SKM-1 treated with dmso at 0.1 percent for 144 hours (cell line): ENCODE data around the gene CDH4.

Source experiments
- DNase-seq: peaks from one replicate; lab custom pipeline; 2025; ENCODE audit not compliant: unreplicated experiment; lab: John Stamatoyannopoulos, UW

The CDH4 gene

DNA sequence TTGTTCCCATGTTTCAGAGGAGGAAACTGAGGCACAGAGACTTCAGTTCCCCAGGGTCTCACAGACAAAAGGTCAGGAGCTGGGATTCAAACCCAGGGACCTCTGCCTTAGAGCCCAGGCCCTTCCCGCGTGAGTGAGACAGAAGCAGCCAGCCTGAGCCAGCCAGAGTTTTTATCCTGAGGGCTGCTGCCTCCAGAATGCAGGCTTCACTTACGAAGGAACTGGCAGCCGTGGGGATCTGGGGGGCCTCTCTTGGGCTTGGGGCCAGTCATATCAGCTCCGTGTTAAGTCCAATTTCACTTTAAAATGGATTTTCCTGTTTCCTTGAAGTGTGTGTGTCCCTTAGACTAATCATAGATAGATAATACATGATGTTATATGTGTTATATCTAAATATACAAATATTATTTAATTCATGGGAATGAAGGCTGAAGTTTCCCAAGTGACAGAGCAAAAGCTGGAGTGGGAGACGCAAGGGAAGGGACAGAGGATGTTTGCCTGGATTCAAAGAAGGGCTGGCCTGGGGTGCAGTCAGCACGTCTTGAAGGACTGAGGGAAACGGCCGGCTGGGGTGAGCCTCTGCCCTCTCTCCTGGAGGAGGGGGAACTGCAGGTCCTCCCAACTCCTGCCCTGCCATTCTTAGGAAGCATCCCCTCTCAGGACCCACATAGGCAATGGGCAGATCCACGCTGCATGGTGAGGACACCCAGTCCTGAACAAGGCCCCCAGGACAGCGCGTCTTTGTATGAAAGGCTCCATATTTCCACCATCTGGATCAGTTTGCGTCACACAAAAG lies 320.1 kb downstream of the CDH4 start:
- no peak for DNase-seq

DNA sequence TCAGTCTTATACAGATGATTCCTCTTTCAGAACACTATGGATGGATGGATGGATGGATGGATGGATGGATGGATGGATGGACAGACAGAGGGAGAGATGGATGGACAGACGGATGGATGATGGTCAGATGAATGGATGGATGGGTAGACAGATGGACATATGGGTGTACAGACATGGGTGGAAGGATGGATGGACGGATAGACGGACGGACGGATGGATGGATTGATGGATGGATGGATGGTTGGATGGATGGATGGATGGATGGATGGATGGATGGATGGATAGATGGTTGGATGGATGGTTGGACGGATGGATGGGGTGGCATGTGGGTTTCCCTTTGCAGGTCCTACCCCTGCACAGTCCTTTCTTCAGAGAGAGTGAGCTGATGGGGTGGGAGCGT lies 320.7 kb downstream of the CDH4 start:
- no peak for DNase-seq

DNA sequence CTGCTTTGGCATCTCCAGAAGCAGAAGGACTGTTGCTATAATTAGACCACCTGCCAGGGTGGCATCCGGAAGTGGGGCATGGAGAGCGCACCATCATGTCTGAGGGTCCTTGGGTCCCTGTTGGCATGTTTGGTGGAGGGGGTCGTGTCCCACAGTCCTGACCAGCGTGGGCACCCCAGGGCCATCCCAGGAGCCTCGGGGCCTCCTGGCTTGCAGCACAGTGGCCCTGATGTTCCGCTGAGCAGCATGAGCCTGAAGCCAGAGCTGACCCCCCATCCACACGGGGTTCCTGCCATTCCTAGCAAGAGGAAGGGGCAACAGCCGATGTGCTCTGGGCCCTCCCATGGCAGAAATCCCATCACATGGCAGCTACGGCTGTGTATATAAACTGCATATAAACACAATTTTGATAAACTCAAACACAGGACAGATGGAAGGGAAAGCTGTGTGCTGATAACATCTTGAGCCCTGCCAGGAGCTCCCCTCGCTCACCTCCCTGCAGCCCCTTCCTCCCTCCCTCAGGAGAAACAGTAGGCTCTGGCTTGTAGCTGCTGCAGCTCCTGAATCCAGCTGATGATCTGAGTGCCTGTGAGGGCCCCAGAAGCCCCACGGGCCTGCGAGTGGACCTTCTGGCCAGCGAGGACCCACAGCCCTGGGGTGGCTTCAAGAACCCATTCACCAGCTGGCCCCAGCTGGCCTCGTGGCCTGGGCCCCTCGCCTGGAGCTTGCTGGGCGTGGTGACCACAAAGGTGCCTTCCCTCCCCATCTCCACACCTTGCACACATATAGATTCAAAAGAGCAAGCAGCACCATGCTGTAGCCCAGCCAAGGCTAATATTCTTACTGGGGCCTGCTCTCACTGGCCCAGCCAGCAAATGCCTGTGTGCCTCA lies 321.6 kb downstream of the CDH4 start:
- DNase-seq = no peak

DNA sequence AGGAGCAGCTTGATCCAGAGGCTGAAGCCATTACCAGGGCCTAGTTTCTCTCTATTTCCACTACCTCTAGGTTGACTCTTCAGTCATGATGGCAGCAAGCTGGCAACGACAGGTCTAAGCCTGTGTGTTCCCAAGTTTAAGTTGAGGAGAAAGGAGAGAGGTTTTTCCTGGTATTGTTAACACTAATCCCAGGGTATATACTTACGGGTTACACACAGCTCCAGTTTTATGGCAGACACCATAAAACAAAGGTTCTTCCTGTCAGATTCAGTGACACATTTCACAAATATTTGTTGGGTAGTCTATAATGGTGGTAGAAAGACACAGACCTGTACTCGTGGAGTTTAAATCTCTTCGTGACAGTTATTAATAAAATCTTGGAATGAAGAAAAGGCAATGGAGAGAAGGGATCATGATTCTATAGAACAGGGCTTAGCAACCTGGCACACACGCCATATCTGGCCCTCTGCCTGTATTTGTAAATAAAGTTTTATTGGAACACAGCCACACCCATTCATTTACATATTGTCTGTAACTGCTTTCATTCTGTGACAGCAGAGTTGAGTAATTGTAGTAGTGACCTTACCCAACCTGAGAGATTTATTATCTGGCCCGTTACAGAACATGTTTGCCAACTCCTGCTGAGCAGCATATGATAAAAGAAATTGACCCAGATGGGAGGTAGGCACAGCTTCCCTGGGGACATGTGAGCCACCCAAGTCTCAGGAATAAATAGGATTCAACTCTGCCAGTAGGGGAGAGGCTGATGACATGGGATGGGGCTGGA lies 323.3 kb downstream of the CDH4 start:
- no peak for DNase-seq

DNA sequence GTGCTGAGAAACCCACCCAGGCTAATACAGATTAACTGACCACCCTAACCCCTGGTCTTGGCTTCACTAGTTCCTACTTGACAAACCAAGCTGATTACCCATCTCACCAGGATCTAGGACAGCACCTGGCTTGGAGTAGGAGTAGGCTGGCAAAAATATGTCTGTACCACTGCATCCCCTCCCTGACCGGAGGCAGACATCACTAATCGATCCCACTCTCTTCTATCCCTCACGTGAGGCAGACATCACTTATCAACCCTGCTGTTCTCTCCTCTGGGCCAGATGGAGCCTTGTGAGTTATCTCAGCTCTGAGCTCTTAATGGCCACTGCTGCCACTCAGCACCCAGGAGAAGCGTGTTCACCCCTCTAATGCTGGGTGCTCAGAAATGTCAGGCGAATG lies 324.3 kb downstream of the CDH4 start:
- no peak for DNase-seq

DNA sequence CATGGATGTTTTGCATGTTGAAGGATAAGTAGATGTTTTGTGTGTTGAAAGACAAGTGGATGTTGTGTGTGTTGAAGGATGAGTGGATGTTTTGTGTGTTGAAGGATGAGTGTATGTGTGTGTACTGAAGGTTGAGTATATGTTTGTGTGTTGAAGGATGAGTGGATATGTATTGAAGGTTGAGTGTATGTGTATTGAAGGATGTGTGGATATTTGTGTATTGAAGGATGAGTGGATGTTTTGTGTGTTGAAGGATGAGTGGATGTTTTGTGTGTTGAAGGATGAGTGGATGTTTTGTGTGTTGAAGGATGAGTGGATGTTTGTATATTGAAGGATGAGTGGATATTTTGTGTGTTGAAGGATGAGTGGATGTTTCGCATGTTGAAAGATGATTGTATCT lies 325.0 kb downstream of the CDH4 start:
- no peak for DNase-seq

DNA sequence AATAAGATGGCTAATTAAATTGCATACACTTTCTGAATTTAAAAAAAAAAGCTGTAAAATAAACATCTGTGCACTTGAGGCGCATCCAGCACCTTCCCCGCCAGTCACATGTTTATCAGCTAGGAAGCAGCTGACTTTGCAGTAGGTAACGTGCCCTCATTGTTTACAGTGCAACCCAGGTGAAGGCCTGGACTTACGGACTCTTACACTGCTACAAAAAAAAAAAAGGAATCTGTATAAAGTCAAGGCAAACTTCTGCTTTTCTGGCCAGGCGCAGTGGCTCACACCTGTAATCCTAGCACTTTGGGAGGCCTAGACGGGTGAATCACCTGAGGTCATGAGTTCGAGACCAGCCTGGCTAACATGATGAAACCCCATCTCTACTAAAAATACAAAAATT lies 327.8 kb downstream of the CDH4 start:
- DNase-seq = no peak

DNA sequence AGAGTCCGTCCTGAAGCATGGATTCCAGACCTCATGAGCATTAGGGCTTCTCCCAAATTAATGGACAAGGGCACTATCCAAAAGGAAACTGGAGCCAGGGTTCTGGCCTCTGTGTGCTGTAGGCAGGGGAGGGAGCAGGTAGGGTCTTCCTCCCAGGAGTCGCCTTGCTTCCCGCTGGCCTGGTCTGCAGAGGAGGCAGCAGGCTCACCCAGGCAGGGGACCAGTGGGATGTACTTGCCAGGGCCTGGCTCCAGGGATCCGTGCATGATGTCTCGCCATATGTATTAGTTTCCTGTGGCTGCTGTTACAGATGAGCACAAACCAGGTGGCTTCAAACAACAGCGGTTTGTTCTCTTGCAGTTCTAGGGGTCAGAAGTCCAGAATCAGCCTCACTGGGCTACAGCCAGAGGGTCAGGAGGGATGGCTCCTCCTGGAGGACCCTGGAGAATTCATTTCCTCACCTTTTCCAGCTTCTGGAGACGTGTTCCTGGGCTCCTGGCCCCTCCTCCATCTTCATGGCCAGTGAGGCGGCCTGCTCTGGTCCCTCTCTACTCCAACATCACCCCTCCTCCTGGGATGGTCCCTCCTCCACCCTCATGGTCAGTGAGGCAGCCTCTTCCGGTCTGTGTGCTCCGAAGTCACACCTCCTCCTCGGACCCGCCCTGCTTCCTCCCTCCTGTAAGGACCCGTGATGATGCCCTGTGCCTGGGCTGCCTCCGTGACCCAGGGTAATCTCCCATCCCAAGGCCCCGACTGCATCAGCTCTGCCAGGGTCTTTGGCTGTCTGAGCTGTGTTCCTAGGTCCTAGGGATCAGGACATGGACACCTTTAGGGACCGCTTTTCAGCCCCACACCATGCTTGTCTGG lies 329.1 kb downstream of the CDH4 start:
- no peak for DNase-seq

DNA sequence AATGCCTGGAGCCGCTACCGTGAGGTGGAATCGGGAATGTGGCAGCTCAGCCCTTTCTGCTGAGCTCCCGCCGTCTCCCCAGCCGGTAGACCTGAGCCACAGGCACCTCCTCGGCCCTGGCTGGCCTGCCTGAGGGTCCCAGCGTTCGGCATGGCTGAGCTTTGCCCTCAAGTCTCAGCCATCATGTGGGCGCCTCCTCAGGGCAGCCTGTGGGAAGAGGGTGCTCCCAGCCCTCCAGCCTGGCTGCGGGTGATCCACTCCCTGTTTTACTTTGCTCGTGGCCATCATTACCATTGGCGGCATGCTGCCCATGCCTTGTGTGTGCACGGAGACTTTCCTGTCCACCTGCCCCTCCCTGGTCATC lies 329.7 kb downstream of the CDH4 start:
- DNase-seq = no peak

DNA sequence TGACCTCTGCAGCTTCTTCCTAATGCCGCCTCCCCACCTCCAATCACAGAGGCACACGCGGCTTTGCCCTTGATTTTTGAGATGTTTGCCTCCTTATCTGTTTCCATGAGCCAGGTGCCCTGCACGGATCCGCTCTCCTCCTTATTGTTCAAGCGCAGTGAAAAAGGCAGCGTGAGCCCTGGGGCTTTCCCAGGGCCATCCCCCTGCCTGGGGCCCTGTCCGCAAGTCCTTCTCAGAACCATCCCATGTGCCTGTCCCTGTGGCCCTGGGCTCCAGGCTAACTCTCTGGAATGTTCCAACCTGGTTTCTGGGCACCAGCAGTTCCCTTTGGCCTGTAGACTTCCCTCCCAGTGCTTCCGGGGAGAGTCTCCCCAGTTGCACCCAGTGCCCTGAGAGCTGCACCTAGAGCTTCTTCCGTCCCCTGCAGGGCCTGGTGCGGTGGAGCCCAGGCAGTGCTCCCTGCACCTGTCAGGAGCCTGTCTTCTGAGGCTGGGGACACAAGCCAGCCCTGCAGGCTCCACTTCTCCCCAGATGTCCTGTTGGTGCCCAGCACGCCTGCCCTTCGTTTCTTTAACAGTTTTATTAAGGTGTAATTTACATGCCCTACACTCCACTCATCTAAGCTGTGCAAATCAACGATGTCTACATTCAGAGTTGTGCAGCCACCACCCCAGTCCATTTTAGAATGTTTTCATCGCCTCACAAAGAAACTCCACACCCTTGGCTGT lies 330.3 kb downstream of the CDH4 start:
- DNase-seq = no peak

DNA sequence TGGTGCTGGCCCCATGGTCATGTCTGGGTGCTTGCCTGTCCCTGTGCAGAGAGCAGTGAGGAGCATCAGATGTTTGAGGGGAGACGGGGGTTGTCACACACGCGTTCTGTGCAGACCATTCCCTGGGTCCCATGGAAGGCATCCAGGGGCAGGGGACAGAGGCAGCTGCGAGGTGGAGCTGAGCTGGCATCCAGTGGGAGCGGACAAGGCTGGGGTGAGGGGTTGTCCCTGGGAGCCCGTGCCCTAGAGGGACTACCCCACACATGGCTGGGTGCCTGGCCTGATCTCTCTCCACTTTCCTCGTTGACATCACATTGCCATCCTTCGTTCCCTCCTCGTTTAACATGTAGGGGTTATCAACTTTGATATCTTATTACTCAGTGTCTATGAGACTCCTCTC lies 331.3 kb downstream of the CDH4 start:
- DNase-seq = no peak

DNA sequence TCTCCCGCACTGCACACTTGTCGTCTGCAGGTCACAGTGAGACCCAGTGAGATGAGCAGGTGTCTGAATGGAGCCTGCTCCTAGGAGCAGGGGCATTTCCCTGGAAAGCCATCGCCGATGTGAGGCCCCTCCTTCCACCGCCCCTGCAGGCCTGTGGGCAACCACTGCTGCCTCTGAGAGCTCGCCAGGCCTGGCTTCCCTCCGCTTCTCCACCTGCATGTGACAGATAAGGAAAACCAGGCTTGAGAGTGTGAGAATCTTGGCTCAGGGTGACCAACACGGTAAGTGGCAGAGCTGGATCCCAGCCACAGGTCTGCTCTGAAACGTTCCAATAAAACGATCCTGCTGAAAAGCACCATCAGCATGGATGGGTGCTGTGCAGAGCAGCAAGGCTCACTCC lies 332.8 kb downstream of the CDH4 start:
- no peak for DNase-seq

DNA sequence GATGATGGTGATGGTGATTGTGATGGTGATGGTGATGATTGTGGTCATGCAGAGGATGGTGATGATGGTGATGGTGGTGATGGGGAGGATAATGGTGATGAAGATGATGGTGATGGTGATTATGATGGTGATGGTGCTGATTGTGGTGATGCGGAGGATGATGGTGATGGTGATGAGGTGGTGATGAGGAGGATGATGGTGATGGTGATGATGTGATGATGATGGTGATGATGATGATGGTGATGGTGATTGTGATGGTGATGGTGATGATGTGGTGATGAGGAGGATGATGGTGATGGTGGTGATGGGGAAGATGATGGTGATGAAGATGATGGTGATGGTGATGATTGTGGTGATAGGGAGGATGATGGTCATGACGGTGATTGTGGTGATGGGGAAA lies 333.7 kb downstream of the CDH4 start:
- DNase-seq = no peak

DNA sequence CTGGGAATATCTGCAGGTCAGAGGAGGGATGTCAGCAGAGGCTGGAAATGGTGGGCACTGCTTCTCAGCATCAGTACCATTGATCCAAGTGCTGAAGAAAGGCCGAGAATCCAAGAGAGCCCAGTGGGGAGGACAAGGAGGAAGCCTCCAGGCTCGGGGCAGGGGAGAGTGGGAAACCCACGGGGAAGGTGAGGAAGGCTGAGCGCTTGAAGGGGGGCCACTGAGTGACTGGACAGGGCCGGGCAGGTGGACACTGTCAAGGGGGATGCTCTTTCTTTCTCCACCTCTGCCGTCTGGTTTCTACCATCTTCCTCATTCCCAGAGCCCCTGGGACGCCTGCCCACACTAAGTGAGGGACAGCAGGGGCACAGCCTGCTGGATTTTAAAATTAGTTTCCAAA lies 335.0 kb downstream of the CDH4 start:
- no peak for DNase-seq

DNA sequence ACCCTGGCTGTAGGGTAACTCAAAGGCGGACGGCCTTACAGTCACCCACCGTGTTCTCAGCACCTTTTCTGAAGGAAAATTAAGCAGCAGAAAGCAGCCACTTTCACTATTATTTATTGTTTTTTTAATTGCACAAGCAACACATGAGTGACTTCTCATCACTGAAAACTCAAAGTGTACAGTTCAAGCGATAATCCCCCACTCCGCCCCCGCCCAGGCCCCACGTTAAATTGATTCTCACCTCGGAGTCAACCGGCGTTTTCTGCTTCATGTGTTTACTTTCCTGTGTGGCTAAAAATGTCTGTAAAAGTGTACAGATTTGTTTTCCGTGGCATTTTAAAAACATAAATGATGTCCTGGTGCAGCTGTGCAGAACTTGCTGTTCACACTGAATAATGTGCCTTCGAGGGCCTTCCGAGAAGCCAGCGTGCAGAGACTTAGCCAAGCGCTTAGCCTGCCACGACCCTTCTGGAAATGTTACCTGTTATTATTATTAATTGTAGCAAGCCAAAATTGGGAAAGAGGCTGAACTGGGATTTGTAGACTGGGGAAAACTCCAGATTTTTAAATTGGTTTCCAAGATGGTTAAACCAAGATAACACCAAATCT lies 335.7 kb downstream of the CDH4 start:
- DNase-seq = no peak

DNA sequence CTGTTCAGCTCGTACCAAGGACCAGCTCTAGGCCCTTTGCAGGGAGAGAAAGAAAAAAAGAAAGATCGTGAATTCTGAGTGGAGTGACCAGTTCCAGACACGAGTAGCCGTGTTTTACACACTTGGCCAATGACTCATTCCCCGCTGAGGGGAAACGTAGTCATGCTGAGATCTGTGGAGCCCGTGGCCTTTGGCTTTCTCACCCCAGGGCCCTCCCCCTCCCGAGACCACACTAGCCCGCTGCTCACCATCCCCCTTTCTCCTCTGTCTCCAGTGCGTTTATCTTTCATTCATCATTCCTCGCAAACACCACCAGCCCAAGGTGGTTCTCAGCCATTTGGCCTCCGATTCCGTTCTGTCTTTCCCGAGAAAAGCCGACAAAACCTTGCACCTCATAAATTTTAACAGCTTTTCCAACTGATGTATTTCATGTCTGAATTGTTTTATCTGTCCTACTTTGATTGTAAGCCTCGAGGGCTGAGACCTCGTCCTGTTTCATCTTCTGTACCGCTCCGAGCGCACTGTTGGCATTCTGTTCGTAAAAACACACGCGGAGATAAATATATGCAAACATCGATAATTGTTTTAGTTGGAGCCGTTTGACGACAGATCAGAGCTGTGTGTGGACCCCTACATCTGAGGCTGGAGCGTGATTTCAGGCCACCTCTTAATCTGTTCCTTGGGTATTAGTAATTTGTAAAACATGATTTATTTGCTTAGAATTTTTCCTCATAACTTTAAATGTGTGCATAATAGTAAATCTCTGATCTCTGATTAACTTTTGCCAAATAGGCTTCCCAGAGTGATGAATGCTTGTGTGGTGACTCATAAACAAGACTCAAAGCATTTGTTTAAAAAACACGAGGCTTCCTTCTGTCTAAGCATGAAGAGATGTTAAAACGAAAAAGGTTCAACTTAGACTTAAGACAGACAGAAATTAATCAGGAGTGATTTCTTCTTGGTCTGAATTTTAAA lies 336.6 kb downstream of the CDH4 start:
- no peak for DNase-seq

DNA sequence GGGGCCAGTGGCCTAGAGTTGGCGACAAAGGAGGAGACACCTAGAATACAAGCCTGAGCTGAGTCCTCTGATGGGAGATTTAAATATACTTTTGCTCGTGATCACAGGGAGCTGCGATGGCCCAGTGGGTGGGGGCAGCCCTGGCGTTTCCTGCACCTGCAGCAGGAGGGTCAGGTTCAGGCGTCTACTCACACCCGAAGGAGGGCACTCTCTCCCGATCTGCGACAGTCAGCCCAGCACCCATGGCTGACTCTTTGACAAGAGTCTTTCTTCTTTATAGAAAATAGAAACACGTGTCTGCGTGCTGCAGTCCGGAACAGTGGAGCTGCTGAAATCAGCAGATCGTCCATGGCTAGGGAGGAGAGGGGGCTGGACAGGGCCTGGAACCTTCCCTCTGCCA lies 338.2 kb downstream of the CDH4 start:
- DNase-seq = no peak

DNA sequence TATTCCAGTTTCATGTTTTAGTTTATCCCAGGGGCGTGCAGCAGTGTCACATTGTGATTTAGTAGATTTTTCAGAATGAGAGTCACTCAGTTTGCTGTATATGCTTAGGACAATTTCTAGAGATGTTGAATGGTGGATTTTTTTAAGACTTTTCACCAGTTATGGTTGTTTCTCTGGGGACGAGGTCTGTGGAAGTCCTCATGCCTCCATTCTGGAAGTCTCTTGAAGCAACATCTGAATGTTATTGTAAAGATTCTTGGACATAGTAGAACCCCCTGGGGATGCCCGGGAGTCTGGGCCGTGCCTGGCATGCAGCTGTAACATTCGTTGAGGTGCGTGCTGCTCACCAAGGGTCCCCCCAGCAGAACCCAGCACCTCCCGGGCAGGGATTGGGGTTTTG lies 341.5 kb downstream of the CDH4 start:
- DNase-seq = no peak

DNA sequence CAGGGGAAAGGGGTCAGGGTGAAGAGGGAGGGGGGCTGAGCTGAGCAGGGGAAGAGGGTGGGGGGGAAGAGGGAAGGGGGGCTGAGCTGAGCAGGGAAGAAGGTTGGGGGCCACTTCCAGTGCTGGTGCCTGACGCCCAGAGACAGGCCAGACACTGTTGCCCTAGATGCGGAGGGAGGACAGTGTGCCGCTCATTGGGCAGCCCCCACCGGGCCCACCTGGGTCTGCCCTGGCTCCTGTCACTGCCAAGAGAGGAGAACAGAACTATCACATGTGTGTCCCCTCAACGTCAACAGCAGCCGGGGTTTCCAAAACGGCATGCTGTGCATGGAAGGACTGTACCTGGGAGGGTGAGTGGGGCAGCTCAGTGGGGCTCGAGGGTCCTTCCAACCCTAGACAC lies 342.1 kb downstream of the CDH4 start:
- no peak for DNase-seq
